ENCODE measurements around the gene ARHGEF17.

DNA sequence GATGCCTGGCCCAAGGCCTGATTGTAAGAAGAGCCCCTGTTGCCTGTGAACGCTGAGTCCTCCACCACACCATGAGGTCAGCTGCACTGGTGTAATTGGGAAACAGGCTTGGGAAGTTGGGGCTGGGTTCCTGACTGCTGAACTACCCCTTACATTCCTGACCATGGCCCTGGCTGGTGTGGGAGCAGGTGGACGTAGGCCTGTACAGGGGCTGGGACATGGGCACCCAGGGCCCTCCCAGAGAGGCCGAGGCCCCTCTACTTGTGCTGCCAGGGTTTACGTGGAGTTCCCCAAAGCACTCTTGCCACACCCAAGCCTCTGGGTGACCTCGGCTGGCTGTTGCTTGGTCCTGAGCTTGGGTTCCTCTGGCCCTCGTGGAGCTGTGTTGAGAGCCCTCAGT, 73.5 kb downstream of the ARHGEF17 start:
- no peak for TF ChIP-seq YY1 (IDR thresholded peaks at IDR 0.05; ENCODE audit: low read depth, low read length)
- TF ChIP-seq PHF8 (conservative IDR thresholded peaks at IDR 0.05; ENCODE audit: low read depth, low read length): no peak
- no peak for TF ChIP-seq MAFK (IDR thresholded peaks at IDR 0.05; ENCODE audit: low read depth, low read length)
- TF ChIP-seq GTF2F1 (IDR thresholded peaks at IDR 0.05; ENCODE audit: borderline replicate concordance, low read depth, low read length): no peak
- TF ChIP-seq, protein P1, sequence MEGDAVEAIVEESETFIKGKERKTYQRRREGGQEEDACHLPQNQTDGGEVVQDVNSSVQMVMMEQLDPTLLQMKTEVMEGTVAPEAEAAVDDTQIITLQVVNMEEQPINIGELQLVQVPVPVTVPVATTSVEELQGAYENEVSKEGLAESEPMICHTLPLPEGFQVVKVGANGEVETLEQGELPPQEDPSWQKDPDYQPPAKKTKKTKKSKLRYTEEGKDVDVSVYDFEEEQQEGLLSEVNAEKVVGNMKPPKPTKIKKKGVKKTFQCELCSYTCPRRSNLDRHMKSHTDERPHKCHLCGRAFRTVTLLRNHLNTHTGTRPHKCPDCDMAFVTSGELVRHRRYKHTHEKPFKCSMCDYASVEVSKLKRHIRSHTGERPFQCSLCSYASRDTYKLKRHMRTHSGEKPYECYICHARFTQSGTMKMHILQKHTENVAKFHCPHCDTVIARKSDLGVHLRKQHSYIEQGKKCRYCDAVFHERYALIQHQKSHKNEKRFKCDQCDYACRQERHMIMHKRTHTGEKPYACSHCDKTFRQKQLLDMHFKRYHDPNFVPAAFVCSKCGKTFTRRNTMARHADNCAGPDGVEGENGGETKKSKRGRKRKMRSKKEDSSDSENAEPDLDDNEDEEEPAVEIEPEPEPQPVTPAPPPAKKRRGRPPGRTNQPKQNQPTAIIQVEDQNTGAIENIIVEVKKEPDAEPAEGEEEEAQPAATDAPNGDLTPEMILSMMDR (IDR thresholded peaks at IDR 0.05; ENCODE audit: control extremely low read depth in 1 of 3, insufficient read depth in 1 of 3, low read depth in 1 of 3, low read length in 3 of 3): no peak
- TF ChIP-seq CREB1 (IDR thresholded peaks at IDR 0.05): no peak
- TF ChIP-seq EZH2 (IDR thresholded peaks at IDR 0.05; ENCODE audit: low read depth, low read length, severe bottlenecking): no peak
- TF ChIP-seq HDAC6 (IDR thresholded peaks at IDR 0.05; ENCODE audit: low read depth, low read length): no peak
- no peak for TF ChIP-seq NRF1 (IDR thresholded peaks at IDR 0.05; ENCODE audit: low read depth, low read length)
- TF ChIP-seq POLR2A (IDR thresholded peaks at IDR 0.05; ENCODE audit: control extremely low read depth in 1 of 2, low read depth in 2 of 2, low read length in 2 of 2): no peak
- TF ChIP-seq FOSL1 (IDR thresholded peaks at IDR 0.05; ENCODE audit: insufficient read depth, low read depth, low read length): no peak
- TF ChIP-seq, protein P2, sequence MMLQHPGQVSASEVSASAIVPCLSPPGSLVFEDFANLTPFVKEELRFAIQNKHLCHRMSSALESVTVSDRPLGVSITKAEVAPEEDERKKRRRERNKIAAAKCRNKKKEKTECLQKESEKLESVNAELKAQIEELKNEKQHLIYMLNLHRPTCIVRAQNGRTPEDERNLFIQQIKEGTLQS (IDR thresholded peaks at IDR 0.05; ENCODE audit: insufficient read depth, low read depth, low read length): no peak

Data from H1 (cell line).